Measurements from ENCODE around the gene CSTF2T.
"Not testable (repeated sequence)": the region's sequence is repeated elsewhere in the genome, so short reads cannot be mapped to it uniquely, and the experiment has no call there.

Gene CSTF2T

DNA sequence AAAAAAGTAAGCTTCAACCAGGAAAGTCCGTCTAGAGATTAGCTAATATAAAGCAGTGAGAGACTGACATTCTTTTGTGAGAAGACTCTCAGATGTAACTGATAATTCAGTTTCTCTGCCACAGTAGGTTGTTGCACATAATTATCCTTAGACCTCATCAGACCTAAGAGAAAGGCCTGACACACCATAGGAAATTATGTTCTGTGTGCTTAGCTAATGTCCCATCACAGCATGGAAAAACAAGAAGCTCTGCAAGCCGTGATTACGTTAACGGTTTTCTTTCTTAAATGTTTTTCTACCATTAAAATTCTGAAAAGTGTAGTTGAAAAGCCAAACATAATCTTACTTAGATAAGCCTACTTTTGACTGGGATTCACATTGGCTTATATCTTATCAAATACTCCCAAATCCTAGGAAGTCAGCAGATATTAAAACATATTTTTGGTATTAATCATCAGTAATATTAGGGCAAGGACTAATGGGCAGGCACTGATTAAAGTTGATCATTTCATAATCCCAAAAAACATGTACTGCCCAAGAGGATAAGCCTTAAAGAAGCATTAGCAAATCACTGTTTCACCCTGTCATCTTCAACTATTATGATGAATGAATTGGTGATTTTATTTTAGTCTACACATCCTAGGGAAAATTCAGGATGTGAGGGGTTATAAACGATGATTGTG is 5.2 kb downstream of the CSTF2T start:
- DNase-seq = no peak

DNA sequence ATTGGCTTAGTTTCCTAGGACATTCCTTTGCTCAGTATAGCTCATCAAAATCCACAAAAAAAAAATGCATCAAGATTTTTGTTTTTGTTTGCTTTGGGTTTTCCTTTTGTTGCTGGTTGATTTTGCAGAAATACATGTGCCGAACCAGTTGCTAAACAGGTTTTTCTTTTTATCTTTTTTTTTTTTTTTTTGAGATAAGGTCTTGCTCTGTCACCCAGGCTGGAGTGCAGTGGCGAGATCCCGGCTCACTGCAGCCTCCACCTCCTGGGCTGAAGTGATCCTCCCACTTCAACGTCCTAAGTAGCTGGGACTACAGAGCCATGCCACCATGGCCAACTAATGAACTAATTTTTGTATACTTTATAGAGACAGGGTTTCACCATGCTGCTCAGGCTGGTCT is 8.3 kb downstream of the CSTF2T start:
- no peak for DNase-seq

DNA sequence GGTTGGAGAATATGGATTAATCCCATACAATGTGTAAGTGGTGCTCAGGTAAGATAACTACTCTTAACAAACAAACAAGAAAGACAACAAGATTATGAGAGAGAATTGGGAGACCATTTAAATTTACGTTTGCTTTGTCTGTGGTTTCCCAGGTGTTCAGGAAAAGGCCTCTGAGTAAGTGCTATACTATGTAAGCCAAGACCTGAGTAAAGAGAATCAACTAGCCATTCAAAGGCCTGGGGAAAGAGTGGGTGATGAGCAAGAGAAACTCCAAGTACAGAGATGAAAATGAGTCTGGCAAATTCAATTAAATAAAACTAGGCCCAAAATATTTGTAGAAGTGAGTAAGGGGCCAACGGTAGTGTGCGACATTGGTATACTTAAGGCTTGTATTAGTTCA is 9.9 kb downstream of the CSTF2T start:
- no peak for DNase-seq

DNA sequence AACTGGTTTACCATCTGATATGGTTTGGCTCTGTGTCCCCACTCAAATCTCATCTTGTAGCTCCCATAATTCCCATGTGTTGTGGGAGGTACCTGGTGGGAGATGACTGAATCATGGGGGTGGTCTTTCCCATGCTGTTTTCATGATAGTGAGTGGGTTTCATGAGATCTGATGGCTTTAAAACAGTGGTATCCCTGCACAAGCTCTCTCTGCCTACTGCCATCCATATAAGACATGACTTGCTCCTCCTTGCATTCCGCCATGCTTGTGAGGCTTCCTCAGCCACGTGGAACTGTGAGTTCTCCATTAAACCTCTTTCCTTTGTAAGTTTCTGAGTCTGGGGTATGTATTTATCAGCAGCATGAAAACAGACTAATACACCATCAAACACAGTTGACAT is 10.6 kb downstream of the CSTF2T start:
- DNase-seq = not testable (repeated sequence)

DNA sequence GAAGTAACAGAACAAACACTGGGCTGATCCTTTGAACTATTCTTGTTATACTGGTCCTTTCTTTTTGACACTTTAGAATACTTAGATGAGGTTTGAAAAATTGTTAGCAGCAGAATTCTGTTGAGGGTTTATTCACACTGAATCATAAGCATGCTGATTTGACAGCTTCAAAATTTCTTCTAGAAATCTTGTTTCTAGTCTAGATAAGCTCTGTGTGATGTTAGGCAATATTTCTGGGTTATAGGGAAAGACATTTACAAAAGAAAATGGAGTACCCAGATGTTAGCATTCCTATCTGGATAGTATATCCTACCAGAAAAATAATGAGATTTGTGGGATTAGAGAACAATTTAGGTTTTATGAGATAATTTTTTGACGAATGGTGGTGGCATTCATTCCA is 12.1 kb downstream of the CSTF2T start:
- no peak for DNase-seq

DNA sequence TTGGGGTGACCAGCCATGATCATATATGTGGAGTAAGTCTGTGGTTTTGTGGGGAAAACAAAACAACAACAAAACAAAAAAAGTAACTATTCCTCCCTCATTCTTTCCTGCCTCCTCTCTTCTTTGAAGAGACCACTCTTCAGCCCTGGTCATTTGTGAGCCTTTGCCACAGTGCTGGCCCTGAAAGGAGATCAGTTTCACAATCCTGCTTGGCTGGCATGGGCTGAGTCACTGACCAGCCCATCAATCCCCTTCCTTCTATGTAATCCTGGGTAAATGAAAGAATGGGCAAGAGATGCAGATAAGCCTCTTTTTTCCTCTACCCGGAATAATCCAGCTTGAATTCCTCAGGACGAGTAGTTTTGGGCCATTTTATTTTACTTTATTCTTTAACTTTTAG is 13.6 kb downstream of the CSTF2T start:
- no peak for DNase-seq

DNA sequence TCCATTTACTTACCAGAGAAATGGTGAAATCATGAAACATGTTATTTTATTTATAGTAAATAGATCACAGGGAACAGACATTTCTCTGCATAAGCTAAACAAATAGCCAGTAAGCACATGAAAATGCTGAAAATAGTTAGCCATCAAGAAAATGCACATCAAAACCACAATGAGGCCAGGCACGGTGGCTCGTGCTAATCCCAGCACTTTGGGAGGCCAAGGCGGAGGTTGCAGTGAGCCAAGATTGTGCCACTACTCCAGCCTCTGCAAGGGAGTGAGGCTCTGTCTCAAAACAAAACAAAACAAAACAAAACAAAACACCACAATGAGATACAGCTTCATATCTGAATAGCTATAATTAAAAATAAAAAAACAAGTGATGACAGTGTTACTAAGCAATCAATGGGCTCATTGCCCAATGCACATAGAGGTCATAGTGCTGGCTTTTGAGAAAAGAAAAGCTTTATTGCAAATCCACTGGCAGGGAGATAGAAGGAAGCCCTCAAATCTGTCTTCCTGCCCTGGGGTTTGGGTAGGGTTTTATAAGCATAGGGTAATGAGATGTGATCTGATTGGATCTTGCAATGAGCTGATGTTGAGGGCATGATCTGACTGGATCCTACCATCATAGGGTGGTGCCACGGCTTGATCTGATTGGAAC is 16.2 kb downstream of the CSTF2T start:
- DNase-seq = no peak

DNA sequence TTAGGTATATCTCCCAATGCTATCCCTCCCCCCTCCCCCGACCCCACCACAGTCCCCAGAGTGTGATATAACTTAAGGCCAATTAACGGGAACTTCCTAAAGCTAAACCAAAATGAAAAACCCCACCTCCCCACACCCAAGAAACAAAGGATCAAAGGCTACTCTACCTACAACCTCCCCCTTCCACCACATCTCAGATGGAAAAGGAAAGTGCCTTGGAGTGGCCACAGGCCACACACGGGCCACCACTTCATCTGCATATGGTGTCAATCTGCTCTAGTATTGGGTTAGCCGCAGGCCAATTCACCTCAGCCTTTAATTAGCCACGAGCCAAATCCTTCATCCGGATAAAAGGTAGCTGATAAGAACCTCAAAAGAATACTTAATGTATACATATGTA is 19.6 kb downstream of the CSTF2T start:
- DNase-seq = no peak

DNA sequence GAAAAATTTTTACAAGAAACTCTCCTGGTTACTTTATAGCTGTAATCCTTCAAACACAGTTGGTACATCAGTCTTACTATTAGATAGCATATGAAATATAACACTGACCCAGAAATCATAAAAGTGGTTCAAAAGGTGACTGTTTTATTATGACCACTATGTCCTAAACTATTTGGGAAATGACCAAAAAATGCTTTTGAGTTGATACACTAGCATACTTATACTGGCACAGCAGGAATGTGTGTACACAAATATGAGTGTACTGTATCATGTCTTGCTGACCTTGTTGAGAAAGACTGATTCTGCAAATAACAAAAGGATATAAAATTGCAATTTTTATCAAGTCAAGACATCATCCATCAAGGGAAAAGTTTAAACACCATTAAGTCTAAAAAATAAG is 24.3 kb downstream of the CSTF2T start:
- no peak for DNase-seq

DNA sequence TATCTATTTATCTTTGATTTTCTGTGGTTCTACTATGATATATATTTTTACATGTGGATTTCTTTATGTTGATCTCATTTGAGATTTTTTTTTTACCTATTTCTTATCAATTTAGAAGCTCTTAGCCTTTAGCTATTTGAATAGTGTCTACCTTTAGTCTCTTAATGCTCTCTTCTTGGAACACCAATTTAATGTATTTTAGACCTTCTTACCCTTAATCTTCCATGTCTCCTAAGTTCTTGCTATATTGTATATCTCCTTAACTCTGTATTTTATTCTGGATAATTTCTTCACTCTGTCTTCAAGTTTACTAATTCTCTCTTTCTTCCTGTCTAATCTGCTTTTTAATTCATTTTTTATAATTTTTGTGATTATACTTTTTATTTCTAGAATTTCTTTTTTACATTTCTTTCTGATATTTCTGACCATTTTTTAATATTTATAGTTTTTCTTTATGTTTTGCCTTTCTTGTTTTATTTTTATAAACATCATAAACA is 27.3 kb downstream of the CSTF2T start:
- no peak for DNase-seq

DNA sequence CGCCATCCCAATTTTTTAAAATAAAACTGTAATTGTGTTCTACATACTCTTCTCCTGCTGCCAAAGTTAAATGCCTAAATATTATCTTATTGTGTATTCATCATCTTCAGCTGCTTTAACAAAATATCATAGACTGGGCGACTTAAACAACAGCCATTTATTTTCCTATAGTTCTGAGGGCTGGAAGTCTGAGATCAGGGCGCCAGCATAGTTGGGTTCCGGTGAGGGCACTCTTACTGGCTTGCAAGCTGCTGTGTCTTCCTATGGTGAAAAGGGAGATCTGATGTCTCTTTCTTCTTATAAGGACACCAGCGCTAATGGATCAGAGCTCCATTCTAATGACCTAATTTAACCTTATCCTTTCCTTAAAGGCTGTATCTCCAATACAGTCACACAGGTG is 30.4 kb downstream of the CSTF2T start:
- no peak for DNase-seq

DNA sequence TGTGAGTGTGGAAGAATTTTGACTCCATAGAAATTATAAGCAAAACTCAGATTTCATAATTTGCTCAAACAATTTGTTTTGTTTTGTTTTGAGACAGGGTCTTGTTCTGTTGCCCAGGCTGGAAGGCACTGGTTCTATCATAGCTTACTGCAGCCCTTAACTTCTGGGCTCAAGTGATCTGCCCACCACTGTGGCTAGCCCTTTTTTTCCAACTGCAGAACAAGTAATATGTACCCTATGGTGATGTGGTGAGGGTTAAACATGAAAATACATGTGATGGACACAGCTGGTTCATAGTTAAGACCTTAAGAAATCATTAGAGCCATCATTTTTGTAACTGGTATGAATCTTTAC is 31.1 kb downstream of the CSTF2T start:
- no peak for DNase-seq

DNA sequence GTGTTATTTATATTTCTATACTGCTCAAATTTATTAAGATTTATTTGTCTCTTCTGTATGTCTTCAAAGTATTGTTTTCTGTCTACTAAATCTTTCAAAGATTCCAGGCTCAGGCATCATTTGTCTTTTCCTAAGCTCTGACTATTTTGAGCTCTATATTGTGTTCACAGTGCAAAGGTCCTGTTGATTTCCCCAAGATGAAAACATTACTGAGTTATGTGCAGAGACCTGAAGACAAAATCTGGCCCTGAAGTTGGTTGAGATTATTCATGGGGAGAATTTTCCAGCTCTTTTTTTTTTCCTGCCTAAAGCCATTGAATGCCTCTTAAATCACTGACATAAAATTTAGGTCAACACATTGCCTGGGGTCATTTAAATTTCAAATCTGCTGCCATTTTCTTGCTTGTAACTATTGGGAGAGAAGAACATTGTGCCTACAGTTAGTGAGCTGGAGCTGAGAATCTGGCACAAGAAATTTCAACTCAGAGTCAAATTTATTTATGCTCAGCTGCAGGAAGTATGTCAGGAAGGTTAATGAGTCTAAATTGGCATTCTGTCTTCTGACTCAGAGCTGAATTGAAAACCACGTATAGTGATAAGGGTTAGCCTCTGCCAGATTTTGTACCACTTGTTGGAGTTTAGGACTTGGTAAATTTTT is 31.6 kb downstream of the CSTF2T start:
- no peak for DNase-seq

DNA sequence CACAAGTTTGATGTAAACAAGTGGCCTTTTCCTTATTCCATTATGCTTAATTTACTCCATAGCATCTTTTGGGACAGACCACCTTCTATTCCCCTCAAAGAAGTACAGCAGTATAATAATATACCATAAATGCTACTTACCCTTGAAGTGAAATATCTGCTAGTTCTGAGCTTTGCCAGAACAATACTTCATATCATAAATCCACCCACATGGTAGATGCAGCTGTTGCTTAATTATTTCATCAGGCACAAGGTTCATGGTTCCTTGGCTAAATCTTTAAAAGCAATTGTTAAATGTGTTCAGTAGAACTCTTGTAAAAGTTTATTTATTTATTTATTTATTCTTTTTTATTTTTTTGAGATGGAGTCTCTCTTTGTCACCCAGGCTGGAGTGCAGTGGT is 32.9 kb downstream of the CSTF2T start:
- DNase-seq = no peak

DNA sequence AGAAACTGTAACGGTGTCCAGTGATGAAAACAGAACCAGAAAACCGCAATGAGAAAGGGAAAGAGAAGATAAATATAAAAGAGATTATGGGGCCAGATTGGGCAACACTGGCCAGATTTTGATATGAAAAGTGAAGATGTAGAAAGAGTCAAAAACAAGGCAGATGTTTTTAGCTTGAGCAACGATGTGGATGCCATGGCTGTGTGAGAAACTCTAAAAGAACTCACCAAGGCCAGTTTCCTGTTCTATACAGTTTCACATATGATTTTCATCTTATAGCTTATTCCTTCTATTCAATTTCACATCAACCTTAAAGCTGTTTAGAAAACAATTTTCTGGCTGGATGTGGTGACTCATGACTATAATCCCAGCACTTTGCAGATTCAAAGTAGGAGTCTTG is 36.3 kb downstream of the CSTF2T start:
- DNase-seq = no peak

DNA sequence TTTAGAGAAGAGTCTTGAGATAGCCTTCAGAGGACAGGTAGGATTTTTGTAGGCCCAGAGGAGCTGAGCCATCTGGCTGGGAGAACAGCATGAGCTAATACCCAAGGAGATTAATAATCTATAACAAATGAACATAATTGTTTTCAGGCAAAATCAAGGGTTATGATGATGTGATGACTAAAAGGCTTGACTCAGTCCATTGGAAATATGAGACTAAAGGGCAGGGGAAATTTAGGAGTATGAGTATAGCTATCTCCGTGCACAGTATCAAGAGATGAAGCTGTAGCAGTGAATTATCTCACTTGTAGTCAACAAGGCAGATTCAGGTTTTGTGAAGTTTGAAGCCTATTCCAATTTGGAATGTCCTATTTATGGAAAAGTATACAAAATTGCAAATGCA is 40.1 kb downstream of the CSTF2T start:
- no peak for DNase-seq

DNA sequence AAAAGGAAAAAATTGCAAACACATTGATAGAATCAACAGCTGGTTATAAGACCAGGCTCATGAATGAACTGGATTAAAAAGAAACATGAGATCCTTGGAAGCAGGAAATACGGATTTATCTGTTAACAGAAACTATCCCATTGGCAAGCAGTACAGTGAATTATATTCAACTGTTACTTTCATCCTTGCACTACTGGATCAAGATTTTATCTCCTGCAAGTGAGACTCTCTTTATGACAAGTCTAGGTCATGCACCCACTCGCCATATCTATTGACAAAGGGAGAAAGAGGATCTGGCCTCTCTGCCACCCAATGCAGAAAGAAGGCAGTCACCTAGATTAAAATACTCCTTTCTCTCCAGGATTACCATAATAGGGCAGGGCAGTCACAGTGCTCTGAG is 41.4 kb downstream of the CSTF2T start:
- no peak for DNase-seq

DNA sequence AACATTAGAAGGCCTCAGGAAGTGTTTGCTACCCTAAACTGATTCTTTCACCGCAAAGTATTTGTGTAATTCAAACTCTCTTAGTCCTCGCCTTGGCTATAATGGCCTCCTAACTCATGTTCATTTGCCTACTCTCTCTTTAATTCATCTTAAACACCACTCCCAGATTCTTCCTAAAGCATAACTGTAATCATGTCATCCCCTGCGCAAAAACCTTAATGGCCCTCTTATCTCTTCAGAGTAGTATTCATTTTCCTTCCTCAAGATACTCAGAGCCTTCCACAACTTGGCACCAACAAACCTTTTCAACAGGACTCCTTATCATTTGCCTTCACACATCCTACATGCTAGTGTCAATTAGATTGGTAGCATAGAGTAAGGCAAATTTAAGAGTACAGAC is 42.9 kb downstream of the CSTF2T start:
- DNase-seq = no peak

DNA sequence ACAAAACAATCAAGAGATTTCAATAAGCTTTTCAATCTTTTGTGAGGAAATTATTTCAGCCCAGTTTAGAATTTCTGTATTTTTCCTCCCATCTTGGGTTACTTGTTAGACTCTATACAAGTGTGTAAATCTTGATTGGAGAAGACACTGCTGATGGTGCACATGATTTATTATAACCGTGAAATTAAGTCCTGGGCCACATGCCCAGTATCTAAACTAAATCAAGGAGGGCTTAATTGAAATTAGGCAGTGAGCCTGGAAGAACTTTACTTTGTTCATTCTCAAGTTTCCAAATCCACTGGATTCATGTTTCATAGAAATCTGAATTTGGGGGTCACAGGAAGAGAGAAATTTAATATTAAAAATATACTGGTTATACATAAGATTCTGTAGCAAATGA is 44.5 kb downstream of the CSTF2T start:
- no peak for DNase-seq

DNA sequence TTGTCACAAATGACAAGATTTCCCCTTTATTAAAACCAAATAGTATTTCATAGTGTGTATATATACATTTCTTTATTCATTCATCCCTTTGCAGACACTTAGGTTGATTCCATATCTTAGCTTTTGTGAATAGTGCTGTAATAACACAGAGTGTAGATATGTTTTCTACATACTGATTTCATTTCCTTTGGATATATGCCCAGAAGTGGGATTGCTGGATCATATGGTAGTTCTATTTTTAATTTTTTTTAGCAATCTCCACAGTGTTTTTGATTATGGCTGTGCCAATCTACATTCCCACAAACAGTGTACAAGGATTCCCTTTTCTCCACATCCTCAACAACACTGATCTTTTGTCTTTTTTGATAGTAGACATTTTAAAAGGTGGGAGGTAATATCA is 46.4 kb downstream of the CSTF2T start:
- no peak for DNase-seq

DNA sequence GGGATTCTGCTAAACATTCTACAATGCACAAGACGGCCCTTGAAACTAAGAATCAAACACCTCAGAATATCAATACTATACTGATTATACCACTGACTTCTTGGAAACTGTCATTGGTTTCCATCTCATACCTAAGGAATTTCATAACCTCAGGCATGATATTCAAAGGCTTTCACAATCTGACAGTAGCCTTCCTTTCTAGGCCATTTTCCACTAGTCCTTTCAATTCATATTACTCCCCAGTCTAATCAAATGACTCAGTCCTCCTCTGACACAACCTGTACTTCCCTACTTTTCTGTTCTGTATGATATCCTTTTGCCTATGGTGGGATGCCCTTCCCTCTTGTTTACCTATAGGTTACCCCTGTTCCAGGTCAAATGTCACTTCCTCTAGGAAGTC is 48.3 kb downstream of the CSTF2T start:
- no peak for DNase-seq

DNA sequence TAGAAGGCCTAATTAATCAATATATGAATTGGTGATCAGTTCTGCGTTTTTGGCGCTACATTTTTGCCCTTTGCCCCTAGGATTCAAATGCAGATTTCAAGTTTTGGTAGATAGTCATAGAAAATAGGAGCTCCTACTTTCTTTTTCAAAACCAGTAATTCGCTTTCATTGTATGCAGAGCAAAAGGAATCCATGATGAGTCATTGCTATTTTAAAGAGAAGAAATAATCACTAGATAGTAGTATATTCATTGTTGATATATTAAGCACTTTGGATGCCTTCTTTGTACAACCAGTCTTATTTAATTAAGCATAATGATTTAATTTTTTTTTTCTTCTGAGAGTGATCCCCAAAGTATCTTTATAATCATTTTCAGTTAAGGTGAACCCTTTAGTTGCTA is 50.3 kb downstream of the CSTF2T start:
- DNase-seq = no peak
